ENCODE results near the gene TAF1D. TPM values are rescaled to one million over a fixed set of nuclear protein-coding genes. Genes with fewer than 3 reads are reported as not detected.
A peak's percentile ranks its signal among the peaks of the same experiment; 100 is the strongest.

Gene TAF1D, protein sequence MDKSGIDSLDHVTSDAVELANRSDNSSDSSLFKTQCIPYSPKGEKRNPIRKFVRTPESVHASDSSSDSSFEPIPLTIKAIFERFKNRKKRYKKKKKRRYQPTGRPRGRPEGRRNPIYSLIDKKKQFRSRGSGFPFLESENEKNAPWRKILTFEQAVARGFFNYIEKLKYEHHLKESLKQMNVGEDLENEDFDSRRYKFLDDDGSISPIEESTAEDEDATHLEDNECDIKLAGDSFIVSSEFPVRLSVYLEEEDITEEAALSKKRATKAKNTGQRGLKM
- total RNA-seq, result 82.6 and 84.2 TPM in 2 replicates
- long read RNA-seq, transcript TAF1D-203 (6 exons, 2,082 nt), result major isoform, 7 of 36 reads
- long read RNA-seq, partial matches to known transcripts, result 14 of 36 reads
- long read RNA-seq, other reads (novel, unspliced or antisense), result 15 of 36 reads

DNA sequence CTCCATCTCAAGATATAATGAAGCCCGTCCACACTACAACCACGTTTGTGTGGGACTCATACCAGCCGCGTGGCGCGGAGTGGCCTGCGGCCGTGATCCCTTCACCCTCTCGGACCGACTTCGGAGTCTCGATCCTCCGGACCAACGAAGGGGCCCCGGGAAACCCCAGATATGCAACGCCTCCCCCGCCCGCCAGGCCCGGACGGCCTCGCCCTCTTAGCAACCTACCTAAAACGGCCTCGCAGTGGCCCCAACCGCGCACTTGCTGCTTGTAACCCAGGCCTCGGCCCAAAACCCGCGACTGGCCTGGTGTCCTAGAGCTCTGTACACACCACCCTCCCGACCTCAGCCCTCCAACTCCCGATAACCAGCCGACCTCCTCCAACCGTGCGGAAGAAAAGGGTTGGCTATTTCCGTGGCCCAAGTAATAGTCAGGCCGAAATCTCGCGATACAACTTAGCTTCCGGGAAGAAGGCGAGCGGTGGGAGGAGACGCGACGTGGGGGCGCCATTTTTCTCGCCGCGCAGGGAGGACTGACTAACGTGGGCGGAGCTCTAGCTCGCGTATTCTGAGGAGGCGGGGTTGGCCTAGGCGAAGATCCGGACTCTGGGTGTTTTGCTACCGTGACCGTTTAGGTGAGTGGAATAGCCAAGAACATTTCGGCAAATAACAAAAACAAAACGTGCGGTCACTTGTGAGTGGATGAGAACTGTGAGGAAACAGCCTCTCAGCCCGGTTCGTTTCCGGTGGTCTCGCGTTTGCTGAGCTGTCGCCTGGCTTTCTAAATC, at the start of gene TAF1D, which contains the start of gene C11orf54:
Gene TAF1D (minus strand): TSS at position 402 of the 788 bp plus-strand sequence. CDS start 2,191 bp downstream, outside the sequence.
Gene C11orf54 (plus strand): TSS at position 579 of the 788 bp plus-strand sequence. CDS start 5,722 bp downstream, outside the sequence.
- TF ChIP-seq, protein P1, sequence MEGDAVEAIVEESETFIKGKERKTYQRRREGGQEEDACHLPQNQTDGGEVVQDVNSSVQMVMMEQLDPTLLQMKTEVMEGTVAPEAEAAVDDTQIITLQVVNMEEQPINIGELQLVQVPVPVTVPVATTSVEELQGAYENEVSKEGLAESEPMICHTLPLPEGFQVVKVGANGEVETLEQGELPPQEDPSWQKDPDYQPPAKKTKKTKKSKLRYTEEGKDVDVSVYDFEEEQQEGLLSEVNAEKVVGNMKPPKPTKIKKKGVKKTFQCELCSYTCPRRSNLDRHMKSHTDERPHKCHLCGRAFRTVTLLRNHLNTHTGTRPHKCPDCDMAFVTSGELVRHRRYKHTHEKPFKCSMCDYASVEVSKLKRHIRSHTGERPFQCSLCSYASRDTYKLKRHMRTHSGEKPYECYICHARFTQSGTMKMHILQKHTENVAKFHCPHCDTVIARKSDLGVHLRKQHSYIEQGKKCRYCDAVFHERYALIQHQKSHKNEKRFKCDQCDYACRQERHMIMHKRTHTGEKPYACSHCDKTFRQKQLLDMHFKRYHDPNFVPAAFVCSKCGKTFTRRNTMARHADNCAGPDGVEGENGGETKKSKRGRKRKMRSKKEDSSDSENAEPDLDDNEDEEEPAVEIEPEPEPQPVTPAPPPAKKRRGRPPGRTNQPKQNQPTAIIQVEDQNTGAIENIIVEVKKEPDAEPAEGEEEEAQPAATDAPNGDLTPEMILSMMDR (IDR thresholded peaks at IDR 0.05), result no peak
- H3K9me3 Mint-ChIP-seq (ENCODE audit: unreplicated experiment), result no peaks in the 10 kb centered on the region
- peaks cover 31% of the 10 kb centered on the region for H3K36me3 Mint-ChIP-seq (ENCODE audit: unreplicated experiment)
- H3K4me3 Mint-ChIP-seq (ENCODE audit: unreplicated experiment), result peak within 1 kb of the TSS; percentile 99
- peak within 1 kb of the TSS; percentile 99 for H3K27ac Mint-ChIP-seq (ENCODE audit: unreplicated experiment)
- DNase-seq (ENCODE audit: extremely low spot score, unreplicated experiment), result peak; percentile 98
- H3K27me3 Mint-ChIP-seq (ENCODE audit: unreplicated experiment), result no peaks in the 10 kb centered on the region
- peaks cover 50% of the 10 kb centered on the region for H3K4me1 Mint-ChIP-seq (ENCODE audit: unreplicated experiment)

DNA sequence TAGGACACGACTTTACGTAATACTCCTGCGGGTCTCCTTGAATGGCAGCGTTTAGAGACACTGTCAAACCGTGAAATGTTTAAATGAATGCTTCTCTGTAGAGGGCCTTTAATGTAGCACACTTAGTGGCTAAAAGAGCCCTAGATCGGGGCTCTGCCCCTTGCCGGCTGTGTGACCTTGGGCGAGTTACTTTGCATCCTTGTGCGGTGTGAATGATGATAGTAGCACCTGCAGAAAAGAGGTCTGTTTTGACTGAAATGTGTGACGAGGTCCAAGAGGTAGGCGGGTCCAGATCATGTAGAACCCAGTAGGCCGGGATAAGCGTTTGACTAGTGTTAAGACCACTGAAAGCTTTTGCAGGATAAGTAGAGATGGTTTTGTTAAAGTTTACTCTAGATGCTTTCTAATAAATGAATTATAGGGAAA, 43.7 kb upstream of the TAF1D start:
- H3K27me3 Mint-ChIP-seq (ENCODE audit: unreplicated experiment), result no peaks in the 10 kb centered on the region
- H3K27ac Mint-ChIP-seq (ENCODE audit: unreplicated experiment), result peak overlapping the region; percentile 96
- peaks cover 40% of the 10 kb centered on the region for H3K4me1 Mint-ChIP-seq (ENCODE audit: unreplicated experiment)
- H3K4me3 Mint-ChIP-seq (ENCODE audit: unreplicated experiment), result peak overlapping the region; percentile 100
- no peak for DNase-seq (ENCODE audit: extremely low spot score, unreplicated experiment)
- no peaks in the 10 kb centered on the region for H3K9me3 Mint-ChIP-seq (ENCODE audit: unreplicated experiment)
- H3K36me3 Mint-ChIP-seq (ENCODE audit: unreplicated experiment), result peaks cover 8% of the 10 kb centered on the region
- TF ChIP-seq, protein P1 (IDR thresholded peaks at IDR 0.05), result no peak

DNA sequence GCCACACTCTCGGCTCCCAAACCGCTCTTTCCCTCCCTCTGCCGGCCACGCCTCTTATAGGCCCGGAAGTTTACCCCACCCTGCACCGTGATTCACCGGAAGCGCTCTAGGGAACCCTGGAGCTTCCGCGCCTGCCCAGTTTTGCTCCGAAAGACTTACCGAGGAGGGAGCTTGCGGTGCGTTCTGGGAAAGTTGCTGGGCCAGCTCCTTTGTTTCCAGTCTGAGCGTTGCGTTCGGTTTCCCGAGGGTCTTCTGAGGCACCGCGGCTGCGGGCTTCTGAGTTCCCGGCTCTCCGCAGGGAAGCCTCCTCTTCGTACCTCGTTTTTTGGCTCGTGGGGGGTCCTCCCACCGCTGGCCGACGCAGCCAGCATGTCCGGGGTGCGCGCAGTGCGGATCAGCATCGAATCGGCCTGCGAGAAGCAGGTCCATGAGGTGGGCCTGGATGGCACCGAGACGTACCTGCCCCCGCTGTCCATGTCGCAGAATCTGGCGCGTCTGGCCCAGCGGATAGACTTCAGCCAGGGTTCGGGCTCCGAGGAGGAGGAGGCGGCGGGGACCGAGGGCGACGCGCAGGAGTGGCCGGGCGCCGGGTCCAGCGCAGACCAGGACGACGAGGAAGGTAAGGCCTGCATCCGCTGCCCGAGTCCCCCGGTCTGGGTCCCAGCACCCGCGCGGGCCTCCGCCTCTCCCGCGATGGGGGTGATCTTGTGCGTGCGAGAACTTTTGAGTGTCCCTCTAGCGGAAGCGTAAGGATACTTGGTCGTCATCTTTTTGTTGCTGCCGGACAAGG, 43.0 kb upstream of the TAF1D start, which contains the start of gene MED17:
Gene MED17 (plus strand): TSS at position 138 of the 790 bp plus-strand sequence. CDS start 232 bp downstream, at position 370.
- Mint-ChIP-seq H3K27ac (ENCODE audit: unreplicated experiment) (peak within 1 kb of the TSS; percentile 96), H3K27me3 (ENCODE audit: unreplicated experiment) (no peaks in the 10 kb centered on the region), H3K36me3 (ENCODE audit: unreplicated experiment) (peaks cover 7% of the 10 kb centered on the region), H3K4me1 (ENCODE audit: unreplicated experiment) (peaks cover 40% of the 10 kb centered on the region), H3K4me3 (ENCODE audit: unreplicated experiment) (peak within 1 kb of the TSS; percentile 100), H3K9me3 (ENCODE audit: unreplicated experiment) (no peaks in the 10 kb centered on the region)
- peak; percentile 95 for DNase-seq (ENCODE audit: extremely low spot score, unreplicated experiment)
- TF ChIP-seq, protein P1 (IDR thresholded peaks at IDR 0.05), result peak; percentile 49

DNA sequence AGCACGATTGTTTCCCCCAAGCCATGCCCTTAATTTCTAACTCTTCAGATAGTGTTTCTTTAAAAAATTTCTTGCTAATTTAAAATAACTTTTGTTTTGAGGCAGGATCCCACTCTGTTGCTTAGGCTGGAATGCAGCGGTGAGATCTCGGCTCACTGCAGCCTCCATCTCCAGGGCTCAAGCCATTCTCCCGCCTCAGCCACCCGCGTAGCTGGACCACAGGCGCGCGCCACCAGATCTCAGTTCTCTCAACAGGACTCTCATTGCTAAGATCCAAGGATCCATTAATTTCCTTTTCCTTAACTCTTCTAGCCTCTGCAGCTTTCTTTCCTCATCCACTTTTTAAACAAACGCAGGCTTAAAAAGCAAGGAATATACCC, 42.5 kb upstream of the TAF1D start:
- H3K36me3 Mint-ChIP-seq (ENCODE audit: unreplicated experiment), result peaks cover 5% of the 10 kb centered on the region
- H3K4me1 Mint-ChIP-seq (ENCODE audit: unreplicated experiment), result peaks cover 40% of the 10 kb centered on the region
- TF ChIP-seq, protein P1 (IDR thresholded peaks at IDR 0.05), result no peak
- H3K27me3 Mint-ChIP-seq (ENCODE audit: unreplicated experiment), result no peaks in the 10 kb centered on the region
- H3K4me3 Mint-ChIP-seq (ENCODE audit: unreplicated experiment), result peak overlapping the region; percentile 100
- H3K9me3 Mint-ChIP-seq (ENCODE audit: unreplicated experiment), result no peaks in the 10 kb centered on the region
- no peak for DNase-seq (ENCODE audit: extremely low spot score, unreplicated experiment)
- peak overlapping the region; percentile 96 for H3K27ac Mint-ChIP-seq (ENCODE audit: unreplicated experiment)

Data from osteocyte (in vitro differentiated cells).